H9 (cell line): ENCODE results near the gene ME3. TPM values are rescaled to one million over a fixed set of nuclear protein-coding genes. Genes with fewer than 3 reads are reported as not detected.

Experiments
- DNase-seq: peaks from one replicate; pipeline ENCODE4 v3.0.0-alpha.2; 2017
- H2AFZ ChIP-seq: one replicate; pipeline ENCODE4 v1.6.1; 2013; ENCODE audit warnings: mild to moderate bottlenecking, low read length, control low read depth, moderate library complexity
- H2AK5ac ChIP-seq: 2 replicates; pipeline ENCODE4 v1.6.1; 2013; ENCODE audit warnings: low read length, control low read depth, mixed read lengths; ENCODE audit not compliant: insufficient read length
- H2BK120ac ChIP-seq: one replicate; pipeline ENCODE4 v1.6.1; 2013; ENCODE audit warnings: low read depth, mild to moderate bottlenecking, low read length, control low read depth, inconsistent platforms; ENCODE audit not compliant: poor library complexity, severe bottlenecking
- H2BK12ac ChIP-seq: 2 replicates; pipeline ENCODE4 v1.6.1; 2013; ENCODE audit warnings: low read length, control low read depth, mixed read lengths, low read depth; ENCODE audit not compliant: insufficient read length
- H2BK15ac ChIP-seq: 2 replicates; pipeline ENCODE4 v1.6.1; 2013; ENCODE audit warnings: low read depth, low read length, control low read depth
- H2BK20ac ChIP-seq: one replicate; pipeline ENCODE4 v1.6.1; 2013; ENCODE audit warnings: low read depth, mild to moderate bottlenecking, low read length, control low read depth, inconsistent platforms; ENCODE audit not compliant: poor library complexity, severe bottlenecking
- H2BK5ac ChIP-seq: 2 replicates; pipeline ENCODE4 v1.6.1; 2013; ENCODE audit warnings: low read length, control low read depth, mixed read lengths; ENCODE audit not compliant: insufficient read length
- H3K14ac ChIP-seq: 2 replicates; pipeline ENCODE4 v1.6.1; 2013; ENCODE audit warnings: low read length, control low read depth; ENCODE audit not compliant: insufficient read depth
- H3K18ac ChIP-seq: 2 replicates; pipeline ENCODE4 v1.6.1; 2013; ENCODE audit warnings: low read depth, mild to moderate bottlenecking, mixed read lengths, low read length, control low read depth; ENCODE audit not compliant: insufficient read length
- H3K23ac ChIP-seq: 2 replicates; pipeline ENCODE4 v1.6.1; 2013; ENCODE audit warnings: low read length, control low read depth, mixed read lengths, low read depth; ENCODE audit not compliant: insufficient read length
- H3K23me2 ChIP-seq: 2 replicates; pipeline ENCODE4 v1.6.1; 2013; ENCODE audit warnings: low read depth, mild to moderate bottlenecking, mixed read lengths, low read length, control low read depth; ENCODE audit not compliant: insufficient read length, poor library complexity, severe bottlenecking
- H3K27ac ChIP-seq: 2 replicates; pipeline ENCODE4 v1.5.1; 2013; ENCODE audit warnings: low read length, control low read depth, mixed read lengths, low read depth; ENCODE audit not compliant: insufficient read length
- H3K27me3 ChIP-seq: 2 replicates; pipeline ENCODE4 v1.6.1; 2013; ENCODE audit warnings: low read length, control low read depth, inconsistent platforms; ENCODE audit not compliant: insufficient read depth
- H3K4ac ChIP-seq: 2 replicates; pipeline ENCODE4 v1.6.1; 2013; ENCODE audit warnings: low read depth, mild to moderate bottlenecking, control low read depth, inconsistent platforms, low read length, moderate library complexity
- H3K4me1 ChIP-seq: 2 replicates; pipeline ENCODE4 v1.6.1; 2013; ENCODE audit warnings: low read length, control low read depth, inconsistent platforms; ENCODE audit not compliant: insufficient read depth
- H3K4me2 ChIP-seq: 2 replicates; pipeline ENCODE4 v1.6.1; 2013; ENCODE audit warnings: low read length, control low read depth, mixed read lengths; ENCODE audit not compliant: insufficient read length, insufficient read depth
- H3K56ac ChIP-seq: 2 replicates; pipeline ENCODE4 v1.6.1; 2013; ENCODE audit warnings: low read depth, mild to moderate bottlenecking, mixed read lengths, low read length, control low read depth; ENCODE audit not compliant: insufficient read length
- H3K79me1 ChIP-seq: 2 replicates; pipeline ENCODE4 v1.6.1; 2013; ENCODE audit warnings: low read depth, mild to moderate bottlenecking, moderate library complexity, low read length, control low read depth, inconsistent platforms; ENCODE audit not compliant: insufficient read depth, poor library complexity, severe bottlenecking
- H3K79me2 ChIP-seq: 2 replicates; pipeline ENCODE4 v1.6.1; 2013; ENCODE audit warnings: low read length, control low read depth, inconsistent platforms; ENCODE audit not compliant: insufficient read depth
- H3K9ac ChIP-seq: 2 replicates; pipeline ENCODE4 v1.6.1; 2013; ENCODE audit warnings: low read length, control low read depth, mixed read lengths; ENCODE audit not compliant: insufficient read length; ENCODE audit errors: extremely low read depth
- H3K9me3 ChIP-seq: one replicate; pipeline ENCODE4 v1.6.1; 2013; ENCODE audit warnings: low read depth, low read length, inconsistent platforms; ENCODE audit not compliant: control insufficient read depth
- H3T11ph ChIP-seq: one replicate; pipeline ENCODE4 v1.6.1; 2013; ENCODE audit warnings: mild to moderate bottlenecking, low read length, control low read depth, inconsistent platforms
- H4K20me1 ChIP-seq: one replicate; pipeline ENCODE4 v1.6.1; 2013; ENCODE audit not compliant: control insufficient read depth, insufficient read length, insufficient read depth
- H4K5ac ChIP-seq: 2 replicates; pipeline ENCODE4 v1.6.1; 2013; ENCODE audit warnings: low read depth, mild to moderate bottlenecking, mixed read lengths, low read length, control low read depth; ENCODE audit not compliant: insufficient read length
- H4K8ac ChIP-seq: replicated peaks from 2 replicates; pipeline ENCODE4 v1.6.1; 2013; ENCODE audit warnings: low read length, control low read depth, mixed read lengths, low read depth; ENCODE audit not compliant: insufficient read length
- H4K91ac ChIP-seq: 2 replicates; pipeline ENCODE4 v1.6.1; 2013; ENCODE audit warnings: low read depth, mild to moderate bottlenecking, moderate library complexity, mixed read lengths, low read length, control low read depth; ENCODE audit not compliant: insufficient read length
- H3K27ac Mint-ChIP-seq, 3 experiments: 2 replicates in 2 of 3; 3 replicates in 1 of 3; pipeline ENCODE4 v1.8.0; 2020 to 2021; ENCODE audit warnings: mixed read lengths in 3 of 3, mild to moderate bottlenecking in 1 of 3, moderate library complexity in 1 of 3
- H3K27me3 Mint-ChIP-seq: 2 replicates; pipeline ENCODE4 v1.8.0; 2021; ENCODE audit warnings: low read depth, mild to moderate bottlenecking, moderate library complexity, mixed read lengths
- H3K36me3 Mint-ChIP-seq, 3 experiments: 2 replicates in 2 of 3; 3 replicates in 1 of 3; pipeline ENCODE4 v1.8.0; 2020 to 2021; ENCODE audit warnings: low read depth in 3 of 3, mixed read lengths in 3 of 3; ENCODE audit not compliant: insufficient read depth in 1 of 3
- H3K4me1 Mint-ChIP-seq, 2 experiments: 2 replicates each; pipeline ENCODE4 v1.8.0; 2020; ENCODE audit warnings: mixed read lengths in 2 of 2
- H3K4me3 Mint-ChIP-seq, 2 experiments: 2 replicates in 1 of 2; 3 replicates in 1 of 2; pipeline ENCODE4 v1.8.0; 2020 to 2021; ENCODE audit warnings: mild to moderate bottlenecking in 2 of 2, mixed read lengths in 2 of 2, moderate library complexity in 1 of 2
- H3K9me3 Mint-ChIP-seq, 2 experiments: 2 replicates in 1 of 2; 3 replicates in 1 of 2; pipeline ENCODE4 v1.8.0; 2020; ENCODE audit warnings: mild to moderate bottlenecking in 2 of 2, mixed read lengths in 2 of 2, moderate library complexity in 1 of 2
- WGBS: extraction: QIAGEN DNeasy Blood & Tissue Kit; methylation state at CpG from one replicate; pipeline ENCODE4 v1.1.7; 2013; ENCODE audit warnings: missing lambda C conversion rate, low lambda C conversion rate, mixed read lengths; ENCODE audit not compliant: insufficient read length; ENCODE audit errors: extremely low coverage; 5-methylcytosine and 5-hydroxymethylcytosine counted together
- total RNA-seq: library from RNA; stranded (reverse); gene quantifications from 2 replicates; pipeline ENCODE4 v1.2.1, GENCODE V29; 2021
- TF ChIP-seq, protein P1 (sequence below): fragments of 200-600 bp; sonication (generic); conservative IDR thresholded peaks from 3 replicates; pipeline ENCODE4 v1.8.0; 2021; ENCODE audit warnings: antibody characterized with exemption, mild to moderate bottlenecking

The ME3 gene
- total RNA-seq, 1 experiment from 2014 or later = 2.8 TPM

DNA sequence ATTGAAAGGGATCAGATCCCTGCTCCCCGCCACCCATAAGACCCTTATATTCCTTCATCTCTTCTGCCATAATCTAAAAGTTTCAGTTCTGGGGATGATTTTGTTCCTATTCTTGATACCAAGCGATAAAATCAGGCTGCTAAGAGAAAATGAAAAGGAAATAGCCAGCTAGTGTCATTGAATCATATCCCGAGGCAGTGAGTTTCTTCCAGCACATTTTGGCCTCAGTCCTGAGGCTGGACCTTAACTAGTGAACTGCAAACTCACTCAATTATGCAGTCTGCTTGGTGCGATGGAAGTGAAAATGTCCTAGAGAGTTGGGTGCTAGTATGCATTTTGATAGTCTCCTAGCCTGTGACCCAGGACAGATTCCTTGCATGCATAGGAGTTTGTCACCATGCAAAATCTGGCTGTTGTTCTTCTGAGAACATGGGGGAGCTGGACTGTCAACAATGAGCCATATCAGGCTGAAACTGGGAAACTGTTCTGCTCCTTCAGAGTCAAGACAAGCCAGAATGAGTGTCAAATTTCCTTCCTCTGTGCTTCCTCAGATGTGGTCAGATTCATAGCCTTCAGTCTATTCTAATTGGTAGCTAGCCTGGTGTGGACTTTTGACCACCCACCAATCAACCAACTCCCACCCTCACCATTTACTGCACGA, 194.8 kb downstream of the ME3 start:
- Histone ChIP-seq H3K9me3 (no peaks in the 10 kb centered on the region), H3K27me3 (no peaks in the 10 kb centered on the region), H3K14ac (no peak overlapping the region), H2BK20ac (no peak overlapping the region), H3K79me2 (no peaks in the 10 kb centered on the region), H3K27ac (no peak overlapping the region), H3K23ac (no peak overlapping the region), H3K18ac (no peak overlapping the region), H3K4me1 (no peaks in the 10 kb centered on the region; the same call in 1 of the 2 replicates), H2BK120ac (no peak overlapping the region), H3K4ac (no peak overlapping the region), H2BK5ac (no peak overlapping the region), H3K23me2 (no peaks in the 10 kb centered on the region), H3T11ph (no peak overlapping the region), H3K79me1 (no peaks in the 10 kb centered on the region), H4K8ac (no peak overlapping the region), H2AK5ac (no peak overlapping the region), H2AFZ (no peak overlapping the region), H3K4me2 (no peak overlapping the region), H3K56ac (no peak overlapping the region), H4K5ac (no peak overlapping the region), H2BK15ac (0 out of 2 replicates have a peak overlapping the region, but pooled peaks have one; percentile 1), H3K9ac (no peak overlapping the region), H4K20me1 (no peaks in the 10 kb centered on the region), H4K91ac (no peak overlapping the region), H2BK12ac (no peak overlapping the region)
- no CpG with 5 or more reads among the region's 5 CpGs for WGBS
- H3K36me3 Mint-ChIP-seq = peaks cover 0 to 5% (median 0%) of the 10 kb centered on the region in 3 experiments; a peak in 3 of 7 replicates
- no peak overlapping the region for H3K4me3 Mint-ChIP-seq
- TF ChIP-seq, protein P1, sequence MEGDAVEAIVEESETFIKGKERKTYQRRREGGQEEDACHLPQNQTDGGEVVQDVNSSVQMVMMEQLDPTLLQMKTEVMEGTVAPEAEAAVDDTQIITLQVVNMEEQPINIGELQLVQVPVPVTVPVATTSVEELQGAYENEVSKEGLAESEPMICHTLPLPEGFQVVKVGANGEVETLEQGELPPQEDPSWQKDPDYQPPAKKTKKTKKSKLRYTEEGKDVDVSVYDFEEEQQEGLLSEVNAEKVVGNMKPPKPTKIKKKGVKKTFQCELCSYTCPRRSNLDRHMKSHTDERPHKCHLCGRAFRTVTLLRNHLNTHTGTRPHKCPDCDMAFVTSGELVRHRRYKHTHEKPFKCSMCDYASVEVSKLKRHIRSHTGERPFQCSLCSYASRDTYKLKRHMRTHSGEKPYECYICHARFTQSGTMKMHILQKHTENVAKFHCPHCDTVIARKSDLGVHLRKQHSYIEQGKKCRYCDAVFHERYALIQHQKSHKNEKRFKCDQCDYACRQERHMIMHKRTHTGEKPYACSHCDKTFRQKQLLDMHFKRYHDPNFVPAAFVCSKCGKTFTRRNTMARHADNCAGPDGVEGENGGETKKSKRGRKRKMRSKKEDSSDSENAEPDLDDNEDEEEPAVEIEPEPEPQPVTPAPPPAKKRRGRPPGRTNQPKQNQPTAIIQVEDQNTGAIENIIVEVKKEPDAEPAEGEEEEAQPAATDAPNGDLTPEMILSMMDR = no peak
- no peak overlapping the region for H3K27ac Mint-ChIP-seq
- DNase-seq = no peak
- no peaks in the 10 kb centered on the region; a peak in 1 of 5 replicates for H3K9me3 Mint-ChIP-seq
- no peaks in the 10 kb centered on the region for H3K27me3 Mint-ChIP-seq
- peaks cover 16 to 18% of the 10 kb centered on the region in 2 experiments for H3K4me1 Mint-ChIP-seq
